Lung (tissue), 12 donors: Measurements from ENCODE around the gene ADGRD1. TPM values are rescaled to one million over a fixed set of nuclear protein-coding genes. Genes with fewer than 3 reads are reported as not detected.

Experiments used
- ATAC-seq: fragments of 200-7000 bp; cut with Tn5 transposase; one replicate; pipeline ENCODE4 v1.9.1; 2020; ENCODE audit warnings: moderate number of reproducible peaks; ENCODE audit not compliant: insufficient read depth, low FRiP score
- DNase-seq, 3 donors: peaks; one replicate each; pipeline ENCODE4 v3.0.0-alpha.2; 2013 to 2017
- H3K27ac ChIP-seq, 2 donors: one replicate each; pipeline ENCODE4 v1.5.1; 2013; ENCODE audit warnings: mild to moderate bottlenecking in 2 of 2, moderate library complexity in 2 of 2, control low read depth in 1 of 2, inconsistent platforms in 1 of 2, low read depth in 1 of 2, low read length in 1 of 2
- H3K27me3 ChIP-seq, 3 donors: one replicate each; pipeline ENCODE4 v1.5.1; 2013; ENCODE audit warnings: low read length in 2 of 3; ENCODE audit not compliant: control insufficient read depth in 3 of 3, insufficient read depth in 3 of 3
- H3K36me3 ChIP-seq, 4 donors: one replicate each; pipeline ENCODE4 v1.5.1; 2013; ENCODE audit warnings: low read length in 4 of 4, mild to moderate bottlenecking in 1 of 4, moderate library complexity in 1 of 4; ENCODE audit not compliant: control insufficient read depth in 4 of 4, insufficient read depth in 4 of 4
- H3K4me1 ChIP-seq, 5 donors: one replicate each; pipeline ENCODE4 v1.5.1; 2013; ENCODE audit warnings: low read length in 5 of 5, mild to moderate bottlenecking in 2 of 5, moderate library complexity in 1 of 5; ENCODE audit not compliant: control insufficient read depth in 5 of 5, insufficient read depth in 5 of 5
- H3K4me3 ChIP-seq: one replicate; pipeline ENCODE4 v1.5.1; 2013; ENCODE audit warnings: mild to moderate bottlenecking, control low read depth, moderate library complexity
- H3K9ac ChIP-seq, 2 donors: one replicate each; pipeline ENCODE4 v1.5.1; 2013; ENCODE audit warnings: low read length in 2 of 2, control low read depth in 1 of 2; ENCODE audit not compliant: insufficient read depth in 1 of 2
- H3K9me3 ChIP-seq, 4 donors: one replicate each; pipeline ENCODE4 v1.5.1; 2013; ENCODE audit warnings: low read length in 3 of 4, mild to moderate bottlenecking in 1 of 4, moderate library complexity in 1 of 4; ENCODE audit not compliant: control insufficient read depth in 4 of 4, insufficient read depth in 3 of 4
- CTCF ChIP-seq: IDR thresholded peaks from 2 replicates; pipeline ENCODE4 v1.5.1; 2012; ENCODE audit warnings: mild to moderate bottlenecking; ENCODE audit errors: control extremely low read depth, extremely low read depth
- WGBS, 2 donors: extraction: QIAGEN DNeasy Blood & Tissue Kit; methylation state at CpG; one replicate each; pipeline ENCODE4 v1.1.7; 2013; 5-methylcytosine and 5-hydroxymethylcytosine counted together
- polyA plus RNA-seq, 2 donors: library from polyadenylated mRNA; stranded (reverse); fragments of 200-250 nt; gene quantifications; one replicate each; pipeline ENCODE4 v1.2.1, GENCODE V29; 2013
- total RNA-seq, 2 donors: library from RNA; depleted of rRNA in 1 of 2; stranded (reverse); fragments of >200 nt in 1 of 2; gene quantifications; one replicate each; pipeline ENCODE4 v1.2.1, GENCODE V29; 2014 to 2021
- donor health status: control.
- donor health status: control.
- donor health status: Bipolar disorder and iron deficiency.
- donor health status: healthy.
- donor health status: DM: yes; HTN: yes; CAD: no.

ADGRD1 gene
- total and polyA plus RNA-seq, 4 donors: 23.5 to 85.6 (median 46.7) TPM

- Histone ChIP-seq H3K36me3 (peaks cover 0 to 3% (median 0%) of the 10 kb centered on the region in 4 donors), H3K4me1 (no peaks in the 10 kb centered on the region), H3K27me3 (no peaks in the 10 kb centered on the region), H3K9me3 (no peaks in the 10 kb centered on the region), H3K27ac (no peak overlapping the region), H3K9ac (no peak overlapping the region), H3K4me3 (no peak overlapping the region)
- WGBS, 2 donors: 80 to 82% methylated on average over 28 of the region's 28 CpGs
- DNase-seq: no peak
- no peak for TF ChIP-seq CTCF
- ATAC-seq: no peak
These were observed 78.5 kb downstream of the ADGRD1 start for GRCh38 chr12:131032082-131032750.

GRCh38 chr12:131033486-131033885 is 79.8 kb downstream of the ADGRD1 start:
- H3K27me3 ChIP-seq: no peaks in the 10 kb centered on the region
- no peaks in the 10 kb centered on the region for H3K9me3 ChIP-seq
- H3K27ac ChIP-seq: no peak overlapping the region
- no peak for DNase-seq
- ATAC-seq: no peak
- no peak overlapping the region for H3K9ac ChIP-seq
- H3K4me3 ChIP-seq: no peak overlapping the region
- no peak for TF ChIP-seq CTCF
- H3K36me3 ChIP-seq: peaks cover 0 to 3% (median 0%) of the 10 kb centered on the region in 4 donors
- peaks cover 0 to under 1% (median 0%) of the 10 kb centered on the region in 5 donors for H3K4me1 ChIP-seq
- 87 to 90% methylated on average over 15 to 16 of the region's 16 CpGs for WGBS, 2 donors

- ATAC-seq (no peak), DNase-seq (no peak)
- H3K9ac ChIP-seq: no peak overlapping the region
- 90% methylated on average over 30 of the region's 30 CpGs for WGBS, 2 donors
- H3K27me3 ChIP-seq: no peaks in the 10 kb centered on the region
- H3K36me3 ChIP-seq: peaks cover 0 to 3% (median 0%) of the 10 kb centered on the region in 4 donors
- no peak overlapping the region for H3K4me3 ChIP-seq
- TF ChIP-seq CTCF: no peak
- no peaks in the 10 kb centered on the region for H3K9me3 ChIP-seq
- H3K27ac ChIP-seq: no peak overlapping the region
- H3K4me1 ChIP-seq: peaks cover 0 to 6% (median 0%) of the 10 kb centered on the region in 5 donors
These were observed 80.3 kb downstream of the ADGRD1 start for GRCh38 chr12:131033886-131034482.
